WTC11 (cell line): ENCODE results near the gene SH3BP4. TPM values are rescaled to one million over a fixed set of nuclear protein-coding genes. Genes with fewer than 3 reads are reported as not detected.

Experiments
- ATAC-seq: fragments of 200-7000 bp; cut with Tn5 transposase; 2 replicates; pipeline ENCODE4 v1.10.0; 2021; ENCODE audit warnings: mild to moderate bottlenecking, moderate library complexity
- CTCF ChIA-PET: fragments of 300-600 bp; sonication (Branson Sonifier 250); formaldehyde crosslinking; loops from one replicate; lab custom pipeline; 2021; ENCODE audit warnings: antibody characterized with exemption; lab: Charles Lee
- POLR2A ChIA-PET: fragments of 350-600 bp; sonication (Branson Sonifier 250); formaldehyde crosslinking; loops from one replicate; lab custom pipeline; 2021; ENCODE audit warnings: antibody characterized with exemption; lab: Charles Lee
- DNase-seq: peaks from one replicate; pipeline ENCODE4 v3.0.0; 2021; ENCODE audit warnings: low spot score
- H3K27ac Mint-ChIP-seq: 2 replicates; pipeline ENCODE4 v1.8.0; 2021; ENCODE audit warnings: mixed read lengths
- H3K27me3 Mint-ChIP-seq: 2 replicates; pipeline ENCODE4 v1.8.0; 2021; ENCODE audit warnings: low read depth, mild to moderate bottlenecking, moderate library complexity, mixed read lengths
- H3K36me3 Mint-ChIP-seq: 2 replicates; pipeline ENCODE4 v1.8.0; 2021; ENCODE audit warnings: mixed read lengths
- H3K4me1 Mint-ChIP-seq: 2 replicates; pipeline ENCODE4 v1.8.0; 2022; ENCODE audit warnings: mixed read lengths
- H3K4me3 Mint-ChIP-seq: 2 replicates; pipeline ENCODE4 v1.8.0; 2021; ENCODE audit warnings: mild to moderate bottlenecking, moderate library complexity, mixed read lengths
- H3K9me3 Mint-ChIP-seq: 2 replicates; pipeline ENCODE4 v1.8.0; 2021; ENCODE audit warnings: mixed read lengths
- ARID4B ChIP-seq: sonication (generic); formaldehyde crosslinking; IDR thresholded peaks from 2 replicates; pipeline ENCODE4 v1.8.0; 2023; ENCODE audit warnings: missing genetic modification reagents, mild to moderate bottlenecking, borderline replicate concordance
- ATF3 ChIP-seq: sonication (generic); formaldehyde crosslinking; conservative IDR thresholded peaks from 2 replicates; pipeline ENCODE4 v1.8.1; 2022; ENCODE audit warnings: mild to moderate bottlenecking, missing genetic modification reagents
- E2F5 ChIP-seq: sonication (generic); formaldehyde crosslinking; IDR thresholded peaks from 2 replicates; pipeline ENCODE4 v1.8.1; 2022; ENCODE audit warnings: mild to moderate bottlenecking, moderate library complexity, missing genetic modification reagents
- FOXK1 ChIP-seq: sonication (generic); formaldehyde crosslinking; IDR thresholded peaks from 2 replicates; pipeline ENCODE4 v1.8.0; 2022; ENCODE audit warnings: mild to moderate bottlenecking, moderate library complexity, missing genetic modification reagents
- IRF2 ChIP-seq: sonication (generic); formaldehyde crosslinking; IDR thresholded peaks from 2 replicates; pipeline ENCODE4 v1.8.0; 2022; ENCODE audit warnings: low read depth, missing genetic modification reagents, borderline replicate concordance
- PRDM15 ChIP-seq: sonication (generic); formaldehyde crosslinking; IDR thresholded peaks from 2 replicates; pipeline ENCODE4 v1.8.0; 2022; ENCODE audit warnings: missing genetic modification reagents
- PREB ChIP-seq: sonication (generic); formaldehyde crosslinking; IDR thresholded peaks from 2 replicates; pipeline ENCODE4 v1.8.1; 2022; ENCODE audit warnings: mild to moderate bottlenecking, missing genetic modification reagents, moderate library complexity, borderline replicate concordance
- SOX15 ChIP-seq: fragments of 250-450 bp; sonication (Bioruptor Pico); IDR thresholded peaks from 2 replicates; pipeline ENCODE4 v1.9.0; 2021; ENCODE audit warnings: mild to moderate bottlenecking
- TP53 ChIP-seq: sonication (generic); formaldehyde crosslinking; IDR thresholded peaks from 2 replicates; pipeline ENCODE4 v1.8.1; 2023; ENCODE audit warnings: mild to moderate bottlenecking, missing genetic modification reagents
- ZNF138 ChIP-seq: sonication (generic); formaldehyde crosslinking; conservative IDR thresholded peaks from 2 replicates; pipeline ENCODE4 v1.8.1; 2022; ENCODE audit warnings: mild to moderate bottlenecking, moderate library complexity, missing genetic modification reagents
- ZNF263 ChIP-seq: sonication (generic); formaldehyde crosslinking; IDR thresholded peaks from 2 replicates; pipeline ENCODE4 v1.8.1; 2022; ENCODE audit warnings: low read depth, mild to moderate bottlenecking, moderate library complexity, missing genetic modification reagents
- ZNF317 ChIP-seq: sonication (generic); formaldehyde crosslinking; IDR thresholded peaks from 2 replicates; pipeline ENCODE4 v1.8.1; 2023; ENCODE audit warnings: low read depth, mild to moderate bottlenecking, moderate library complexity, missing genetic modification reagents, borderline replicate concordance
- ZNF416 ChIP-seq: fragments of 250-450 bp; sonication (Bioruptor Pico); IDR thresholded peaks from 2 replicates; pipeline ENCODE4 v1.9.0; 2021; ENCODE audit warnings: mild to moderate bottlenecking, inconsistent platforms
- ZNF423 ChIP-seq: fragments of 250-450 bp; sonication (Bioruptor Pico); IDR thresholded peaks from 2 replicates; pipeline ENCODE4 v2.1.2; 2022; ENCODE audit warnings: mild to moderate bottlenecking, moderate library complexity
- ZSCAN18 ChIP-seq: fragments of 250-450 bp; sonication (Bioruptor Pico); IDR thresholded peaks from 2 replicates; pipeline ENCODE4 v2.1.2; 2022; ENCODE audit warnings: mild to moderate bottlenecking, moderate library complexity
- total RNA-seq: library from RNA; stranded (reverse); gene quantifications from 3 replicates; pipeline ENCODE4 v1.2.3, GENCODE V29; 2021

Gene SH3BP4
- total RNA-seq, 1 experiment from 2014 or later, result 44.4 TPM

GRCh38 chr2:235092433-235093223 lies 140.8 kb downstream of the SH3BP4 start:
- POLR2A ChIA-PET, result no interaction called here
- no peak overlapping the region for H3K27ac Mint-ChIP-seq
- no peak for ATAC-seq

More at GRCh38 chr2:235092433-235093223, 140.8 kb downstream of the SH3BP4 start:
- H3K27me3 Mint-ChIP-seq, result no peaks in the 10 kb centered on the region
- TF ChIP-seq ZNF138 (CRISPR knock-in tag), result no peak
- no peak for TF ChIP-seq ZNF423 (CRISPR knock-in tag)
- no peak for TF ChIP-seq PREB
- TF ChIP-seq ARID4B, result no peak
- no peak for TF ChIP-seq ATF3 (CRISPR knock-in tag)
- TF ChIP-seq E2F5 (CRISPR knock-in tag), result no peak
- no peak for TF ChIP-seq ZSCAN18 (CRISPR knock-in tag)
- no peak for TF ChIP-seq ZNF416 (CRISPR knock-in tag)
- TF ChIP-seq IRF2 (CRISPR knock-in tag), result no peak
- TF ChIP-seq ZNF263, result no peak
- no peak for TF ChIP-seq ZNF317 (CRISPR knock-in tag)
- TF ChIP-seq SOX15 (CRISPR knock-in tag), result no peak
- TF ChIP-seq PRDM15, result no peak
- TF ChIP-seq FOXK1 (CRISPR knock-in tag), result no peak
- no peak for TF ChIP-seq TP53
- DNase-seq, result no peak
- no peak overlapping the region for H3K4me3 Mint-ChIP-seq
- no peaks in the 10 kb centered on the region for H3K9me3 Mint-ChIP-seq
- peaks cover 3% of the 10 kb centered on the region; the same call in 1 of the 2 replicates for H3K4me1 Mint-ChIP-seq
- CTCF ChIA-PET, result interaction anchor here (1.1 to 1.3 kb wide), 2 partner anchors 15 to 24 kb away, joined by 5 read pairs; no protein-coding TSS in a partner anchor
- H3K36me3 Mint-ChIP-seq, result no peaks in the 10 kb centered on the region
